Posterior cingulate gyrus (tissue), 11 donors: ENCODE data around the gene IQGAP3.

ENCODE experiments used
- DNase-seq, 10 donors: peaks; one replicate each; pipeline versions ENCODE4 v3.0.0 to v3.0.0-alpha.2; 2020 to 2021; ENCODE audit warnings: mixed read lengths in 3 of 10
- intact Hi-C: fragments of 100-400 bp; cut with DNase I; formaldehyde crosslinking; loops from one replicate; pipeline ENCODE4 v1.15.1; 2023

IQGAP3 gene

GRCh38 chr1:156478250-156478627 lies 94.1 kb downstream of the IQGAP3 start:
- intact Hi-C loops: no loop called here
- DNase-seq: peak in 2 of 10 donors; percentile 36 to 63

GRCh38 chr1:156477526-156478249 lies 94.7 kb downstream of the IQGAP3 start:
- intact Hi-C loops: no loop called here
- DNase-seq: peak in 3 of 10 donors; percentile 76 to 91 (median 78)

- intact Hi-C loops: no loop called here
- DNase-seq: peak in 2 of 10 donors; percentile 31 to 63
Measured at GRCh38 chr1:156476501-156477298, 95.7 kb downstream of the IQGAP3 start.

GRCh38 chr1:156475568-156476500 lies 96.5 kb downstream of the IQGAP3 start:
- intact Hi-C loops: no loop called here
- peak; percentile 77 to 98 (median 86) for DNase-seq
